DND-41 (cell line): Measurements from ENCODE around the gene ENTPD5.

ENCODE experiments used
- EZH2 ChIP-seq: IDR thresholded peaks from 3 replicates; pipeline ENCODE4 v1.6.1; 2012; ENCODE audit warnings: borderline replicate concordance, low read depth, mild to moderate bottlenecking, moderate library complexity, low read length, inconsistent platforms; ENCODE audit not compliant: severe bottlenecking
- TF ChIP-seq, protein P1 (sequence below): IDR thresholded peaks from 2 replicates; pipeline ENCODE4 v1.5.1; 2012; ENCODE audit warnings: borderline replicate concordance, low read length, moderate library complexity, mild to moderate bottlenecking; ENCODE audit not compliant: poor library complexity, severe bottlenecking; ENCODE audit errors: extremely low read depth

- TF ChIP-seq, protein P1, sequence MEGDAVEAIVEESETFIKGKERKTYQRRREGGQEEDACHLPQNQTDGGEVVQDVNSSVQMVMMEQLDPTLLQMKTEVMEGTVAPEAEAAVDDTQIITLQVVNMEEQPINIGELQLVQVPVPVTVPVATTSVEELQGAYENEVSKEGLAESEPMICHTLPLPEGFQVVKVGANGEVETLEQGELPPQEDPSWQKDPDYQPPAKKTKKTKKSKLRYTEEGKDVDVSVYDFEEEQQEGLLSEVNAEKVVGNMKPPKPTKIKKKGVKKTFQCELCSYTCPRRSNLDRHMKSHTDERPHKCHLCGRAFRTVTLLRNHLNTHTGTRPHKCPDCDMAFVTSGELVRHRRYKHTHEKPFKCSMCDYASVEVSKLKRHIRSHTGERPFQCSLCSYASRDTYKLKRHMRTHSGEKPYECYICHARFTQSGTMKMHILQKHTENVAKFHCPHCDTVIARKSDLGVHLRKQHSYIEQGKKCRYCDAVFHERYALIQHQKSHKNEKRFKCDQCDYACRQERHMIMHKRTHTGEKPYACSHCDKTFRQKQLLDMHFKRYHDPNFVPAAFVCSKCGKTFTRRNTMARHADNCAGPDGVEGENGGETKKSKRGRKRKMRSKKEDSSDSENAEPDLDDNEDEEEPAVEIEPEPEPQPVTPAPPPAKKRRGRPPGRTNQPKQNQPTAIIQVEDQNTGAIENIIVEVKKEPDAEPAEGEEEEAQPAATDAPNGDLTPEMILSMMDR = no peak
- no peak for TF ChIP-seq EZH2
Measured at GRCh38 chr14:74048281-74048680, 29.2 kb upstream of the ENTPD5 start.
